K562 (cell line): ENCODE data around the gene LITAF.

ENCODE experiments used
- CTCF ChIP-seq, 3 experiments: IDR thresholded peaks in 2 of 3; conservative IDR thresholded peaks in 1 of 3; 2 replicates each; pipeline ENCODE4 v1.5.1; 2011 to 2012; ENCODE audit warnings: low read length in 3 of 3, mild to moderate bottlenecking in 3 of 3, control low read depth in 2 of 3, improper control_type of control experiment in 1 of 3, inconsistent platforms in 1 of 3, low read depth in 1 of 3, mixed read lengths in 1 of 3, moderate library complexity in 1 of 3; ENCODE audit not compliant: insufficient read depth in 2 of 3
- ERF ChIP-seq: fragments of 450-650 bp; formaldehyde crosslinking; IDR thresholded peaks from 2 replicates; pipeline ENCODE4 v1.4.0; 2020; ENCODE audit warnings: mild to moderate bottlenecking, mixed read lengths
- JUNB ChIP-seq: fragments of 450-650 bp; formaldehyde crosslinking; conservative IDR thresholded peaks from 2 replicates; pipeline ENCODE4 v1.4.0; 2020; ENCODE audit warnings: mild to moderate bottlenecking
- ZNF143 ChIP-seq: sonication (generic); formaldehyde crosslinking; IDR thresholded peaks from 2 replicates; pipeline ENCODE4 v1.9.0; 2022; ENCODE audit warnings: mild to moderate bottlenecking, missing genetic modification reagents
- TF ChIP-seq, protein P1 (sequence below), 2 experiments: fragments of 450-650 bp; IDR thresholded peaks; 2 replicates each; pipeline ENCODE4 v1.6.1; 2016

- TF ChIP-seq ERF (CRISPR knock-in tag) (no peak), CTCF (IDR thresholded peaks at IDR 0.05 in 2 of 3, conservative IDR thresholded peaks at IDR 0.05 in 1 of 3; ENCODE audit: insufficient read depth in 2 of 3, low read depth in 1 of 3, low read length in 3 of 3) (no peak), JUNB (CRISPR knock-in tag) (no peak), ZNF143 (CRISPR knock-in tag) (no peak)
- TF ChIP-seq, protein P1, sequence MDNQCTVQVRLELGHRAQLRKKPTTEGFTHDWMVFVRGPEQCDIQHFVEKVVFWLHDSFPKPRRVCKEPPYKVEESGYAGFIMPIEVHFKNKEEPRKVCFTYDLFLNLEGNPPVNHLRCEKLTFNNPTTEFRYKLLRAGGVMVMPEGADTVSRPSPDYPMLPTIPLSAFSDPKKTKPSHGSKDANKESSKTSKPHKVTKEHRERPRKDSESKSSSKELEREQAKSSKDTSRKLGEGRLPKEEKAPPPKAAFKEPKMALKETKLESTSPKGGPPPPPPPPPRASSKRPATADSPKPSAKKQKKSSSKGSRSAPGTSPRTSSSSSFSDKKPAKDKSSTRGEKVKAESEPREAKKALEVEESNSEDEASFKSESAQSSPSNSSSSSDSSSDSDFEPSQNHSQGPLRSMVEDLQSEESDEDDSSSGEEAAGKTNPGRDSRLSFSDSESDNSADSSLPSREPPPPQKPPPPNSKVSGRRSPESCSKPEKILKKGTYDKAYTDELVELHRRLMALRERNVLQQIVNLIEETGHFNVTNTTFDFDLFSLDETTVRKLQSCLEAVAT (IDR thresholded peaks at IDR 0.05) = no peak
Observed at GRCh38 chr16:11571549-11571948, 15.2 kb downstream of the LITAF start.
